ENCODE data around the gene FBXO27. TPM values are rescaled to one million over a fixed set of nuclear protein-coding genes. Genes with fewer than 3 reads are reported as not detected.
A peak's percentile ranks its signal among the peaks of the same experiment; 100 is the strongest.

Gene FBXO27
- total RNA-seq, 1 experiment from 2014 or later = 48.5 TPM

GRCh38 chr19:38975214-38975860 lies 57.0 kb downstream of the FBXO27 start, which contains the start of gene FBXO17:
Gene FBXO17 (minus strand): TSS chr19:38975742. CDS start chr19:38950319, 25,423 bp downstream.
- peak within 1 kb of the TSS; percentile 80; the same call in 1 of the 2 replicates for H2AFZ ChIP-seq
- peak in 1 of 2 experiments; percentile 54 for DNase-seq
- POLR2A ChIA-PET (ENCODE audit: unreplicated experiment) = interaction anchor here (0.6 kb wide), 3 partner anchors 57 to 318 kb away, joined by 3 to 6 read pairs (median 3); partner anchors contain the start of gene FBXO27

DNA sequence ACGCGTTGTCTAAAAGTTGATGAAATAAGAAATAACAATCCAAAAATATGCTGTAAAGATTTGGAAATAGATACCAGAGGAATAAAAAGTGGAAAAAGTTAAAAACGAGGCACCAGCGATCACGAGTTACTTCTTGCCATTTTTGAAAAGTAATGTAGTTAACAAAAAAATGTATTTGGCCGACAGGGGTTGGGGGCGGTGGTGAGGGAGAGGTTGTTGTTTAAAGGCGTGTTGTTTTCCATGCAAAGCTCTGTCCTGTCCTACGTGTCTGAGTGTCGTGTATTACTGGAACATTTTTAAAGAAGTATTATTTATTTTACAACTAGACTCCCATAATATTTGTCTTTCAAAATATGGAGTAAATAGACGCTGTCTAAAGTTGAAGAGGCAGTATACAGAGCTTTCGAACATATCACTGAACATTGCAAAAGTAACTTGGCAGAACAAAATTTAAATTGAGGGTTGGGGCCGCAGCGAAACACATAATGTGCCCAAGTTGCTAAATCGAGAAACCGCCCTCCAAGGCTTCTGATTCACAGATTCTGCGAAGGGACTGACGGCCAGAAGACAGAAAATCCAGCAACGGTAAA lies 57.6 kb downstream of the FBXO27 start:
- DNase-seq = no peak
- H3K4me1 ChIP-seq (replicated peaks; ENCODE audit: insufficient read depth) = no peaks in the 10 kb centered on the region
- TF ChIP-seq CTCF (conservative IDR thresholded peaks at IDR 0.05) (no peak), EZH2 (IDR thresholded peaks at IDR 0.05; ENCODE audit: low read depth) (no peak)
- peaks cover 17% of the 10 kb centered on the region; the same call in 1 of the 2 replicates for H3F3A ChIP-seq (ENCODE audit: insufficient read depth, low read depth)
- no peaks in the 10 kb centered on the region for H4K20me1 ChIP-seq (ENCODE audit: insufficient read depth)
- H3K9me3 ChIP-seq (ENCODE audit: insufficient read depth, low read depth) = no peaks in the 10 kb centered on the region
- H3K79me2 ChIP-seq (ENCODE audit: low read depth) = no peaks in the 10 kb centered on the region
- CTCF ChIA-PET = no interaction called here
- H3K9me2 ChIP-seq (ENCODE audit: insufficient read depth) = no peaks in the 10 kb centered on the region
- H3K4me2 ChIP-seq = peak overlapping the region; percentile 81
- no TSS peak for BruUV-seq (replicated peaks)
- peak overlapping the region; percentile 70; the same call in 1 of the 2 replicates for H2AFZ ChIP-seq
- no peaks in the 10 kb centered on the region for H3K36me3 ChIP-seq (ENCODE audit: low read depth)
- H3K27me3 ChIP-seq (ENCODE audit: insufficient read depth, low read depth) = 0 out of 2 replicates have a peak, but pooled peaks cover 5% of the 10 kb centered on the region
- H3K27ac ChIP-seq = no peak overlapping the region
- intact Hi-C loops (cut with micrococcal nuclease; ENCODE audit: unreplicated experiment) = loop anchor here (5.0 kb wide), 1 partner anchor 58 kb away; the partner anchor contains the start of gene FBXO27
- peak overlapping the region; percentile 57; the same call in 1 of the 2 replicates for H3K4me3 ChIP-seq
- POLR2A ChIA-PET (ENCODE audit: unreplicated experiment) = no interaction called here

More at GRCh38 chr19:38975214-38975860, 57.0 kb downstream of the FBXO27 start, which contains the start of gene FBXO17:
- Histone ChIP-seq H3K36me3 (ENCODE audit: low read depth) (no peaks in the 10 kb centered on the region), H3K4me3 (peak within 1 kb of the TSS; percentile 57; the same call in 1 of the 2 replicates), H3K27ac (no peak within 1 kb of the TSS), H3K4me2 (peak within 1 kb of the TSS; percentile 81), H3K27me3 (ENCODE audit: insufficient read depth, low read depth) (0 out of 2 replicates have a peak, but pooled peaks cover 5% of the 10 kb centered on the region), H4K20me1 (ENCODE audit: insufficient read depth) (no peaks in the 10 kb centered on the region), H3K9me3 (ENCODE audit: insufficient read depth, low read depth) (no peaks in the 10 kb centered on the region), H3K9me2 (ENCODE audit: insufficient read depth) (no peaks in the 10 kb centered on the region), H3F3A (ENCODE audit: insufficient read depth, low read depth) (peaks cover 17% of the 10 kb centered on the region; the same call in 1 of the 2 replicates), H3K79me2 (ENCODE audit: low read depth) (no peaks in the 10 kb centered on the region), H3K4me1 (replicated peaks; ENCODE audit: insufficient read depth) (no peaks in the 10 kb centered on the region)
- BruUV-seq (replicated peaks) = TSS peak; percentile 61
- intact Hi-C loops (cut with micrococcal nuclease; ENCODE audit: unreplicated experiment) = loop anchor here (5.0 kb wide), 1 partner anchor 57 kb away; the partner anchor contains the start of gene FBXO27
- CTCF ChIA-PET = interaction anchor here (0.6 to 1.1 kb wide), 3 partner anchors 9 to 56 kb away, joined by 3 read pairs; no protein-coding TSS in a partner anchor
- TF ChIP-seq CTCF (conservative IDR thresholded peaks at IDR 0.05) (no peak), EZH2 (IDR thresholded peaks at IDR 0.05; ENCODE audit: low read depth) (no peak)

Other genes starting within 250 kb of the FBXO27 start
- gene LGALS7B, start 243.3 kb downstream of the FBXO27 start, total RNA-seq (2021) = not detected in 2 replicates
- 1.0 and 2.2 TPM in 2 replicates for gene LGALS4, start 219.6 kb downstream of the FBXO27 start, total RNA-seq (2021)
- 142 and 143 TPM in 2 replicates for gene ECH1, start 200.8 kb downstream of the FBXO27 start, total RNA-seq (2021)
- 368 and 443 TPM in 2 replicates for gene HNRNPL, start 182.6 kb downstream of the FBXO27 start, total RNA-seq (2021)
- gene RINL, start 154.3 kb downstream of the FBXO27 start, total RNA-seq (2021) = 10.3 and 14.6 TPM in 2 replicates
- gene SIRT2, start 132.9 kb downstream of the FBXO27 start, total RNA-seq (2021) = 29.6 and 32.9 TPM in 2 replicates
- 18.8 and 21.6 TPM in 2 replicates for gene NFKBIB, start 132.6 kb downstream of the FBXO27 start, total RNA-seq (2021)
- 1.8 and 2.1 TPM in 2 replicates for gene CCER2, start 120.4 kb downstream of the FBXO27 start, total RNA-seq (2021)
- 33.7 and 34.9 TPM in 2 replicates for gene SARS2, start 101.8 kb downstream of the FBXO27 start, total RNA-seq (2021)
- 77.6 and 84.8 TPM in 2 replicates for gene MRPS12, start 101.6 kb downstream of the FBXO27 start, total RNA-seq (2021)
- gene FBXO17, start 56.8 kb downstream of the FBXO27 start, total RNA-seq (2021) = 8.1 and 11.1 TPM in 2 replicates
- 3.8 and 5.4 TPM in 2 replicates for gene ACP7, start 51.8 kb upstream of the FBXO27 start, total RNA-seq (2021)
- gene PAK4, start 93.2 kb upstream of the FBXO27 start, total RNA-seq (2021) = 77.8 and 90.2 TPM in 2 replicates
- gene NCCRP1, start 164.4 kb upstream of the FBXO27 start, total RNA-seq (2021) = 22.7 and 23.2 TPM in 2 replicates
- not detected in 2 replicates for gene SYCN, start 171.7 kb upstream of the FBXO27 start, total RNA-seq (2021)
- gene IFNL3, start 212.5 kb upstream of the FBXO27 start, total RNA-seq (2021) = not detected in 2 replicates
- not detected in 2 replicates for gene IFNL4, start 216.3 kb upstream of the FBXO27 start, total RNA-seq (2021)
- gene IFNL2, start 235.8 kb upstream of the FBXO27 start, total RNA-seq (2021) = not detected in 2 replicates

Measured in PC-9 (cell line).